Fibroblast of peridontal ligament (primary cell): ENCODE measurements around the gene SYNE4.
"Not testable (repeated sequence)": the region's sequence is repeated elsewhere in the genome, so short reads cannot be mapped to it uniquely, and the experiment has no call there.

Experiments
- DNase-seq: peaks from one replicate; pipeline ENCODE4 v3.0.0-alpha.2; 2010; ENCODE audit errors: extremely low read depth

The SYNE4 gene

GRCh38 chr19:36008336-36008978, at the start of gene SYNE4:
Gene SYNE4 (minus strand): TSS chr19:36008813. CDS start chr19:36008681, 132 bp downstream.
- DNase-seq, result no peak

- DNase-seq, result no peak
Measured at GRCh38 chr19:36054733-36055686, 46.4 kb upstream of the SYNE4 start, which contains the start of gene WDR62. Gene WDR62 (plus strand): TSS chr19:36054897. CDS start chr19:36054972, 75 bp downstream.

GRCh38 chr19:36054119-36054732, 45.6 kb upstream of the SYNE4 start, which contains the start of gene THAP8:
Gene THAP8 (minus strand): TSS chr19:36054285. CDS start chr19:36054217, 68 bp downstream.
- DNase-seq, result peak; percentile 99

- DNase-seq, result no peak
Measured at GRCh38 chr19:36051637-36052036, 43.0 kb upstream of the SYNE4 start.

- no peak for DNase-seq
Measured at GRCh38 chr19:36051236-36051635, 42.6 kb upstream of the SYNE4 start.

- DNase-seq, result no peak
Measured at GRCh38 chr19:36049080-36049698, 40.6 kb upstream of the SYNE4 start.

- no peak for DNase-seq
Measured at GRCh38 chr19:36047835-36048234, 39.2 kb upstream of the SYNE4 start.

GRCh38 chr19:36046443-36047050, 37.9 kb upstream of the SYNE4 start:
- DNase-seq, result peak; percentile 22

GRCh38 chr19:36043952-36044351, 35.3 kb upstream of the SYNE4 start:
- no peak for DNase-seq

GRCh38 chr19:36041831-36042230, 33.2 kb upstream of the SYNE4 start:
- DNase-seq, result peak; percentile 88

- DNase-seq, result not testable (repeated sequence)
Measured at GRCh38 chr19:36041092-36041491, 32.5 kb upstream of the SYNE4 start.

- no peak for DNase-seq
Measured at GRCh38 chr19:36040495-36040894, 31.9 kb upstream of the SYNE4 start.

- peak; percentile 62 for DNase-seq
Measured at GRCh38 chr19:36032251-36033104, 23.9 kb upstream of the SYNE4 start, which contains the start of gene CLIP3. Gene CLIP3 (minus strand): TSS chr19:36032873. CDS start chr19:36032357, 516 bp downstream.

- DNase-seq, result no peak
Measured at GRCh38 chr19:36031308-36031707, 22.7 kb upstream of the SYNE4 start.

GRCh38 chr19:36030264-36031148, 21.9 kb upstream of the SYNE4 start:
- DNase-seq, result peak; percentile 53

GRCh38 chr19:36028313-36029041, 19.9 kb upstream of the SYNE4 start:
- no peak for DNase-seq

- DNase-seq, result no peak
Measured at GRCh38 chr19:36027696-36028095, 19.1 kb upstream of the SYNE4 start.

GRCh38 chr19:36026091-36026876, 17.7 kb upstream of the SYNE4 start:
- no peak for DNase-seq
